ENCODE results near the gene CACNA1G. TPM values are rescaled to one million over a fixed set of nuclear protein-coding genes. Genes with fewer than 3 reads are reported as not detected.

The CACNA1G gene
- total and polyA plus RNA-seq, 2 donors (not counting 3 experiments of a cell fraction or from before 2014, with no cell fraction given): not detected

DNA sequence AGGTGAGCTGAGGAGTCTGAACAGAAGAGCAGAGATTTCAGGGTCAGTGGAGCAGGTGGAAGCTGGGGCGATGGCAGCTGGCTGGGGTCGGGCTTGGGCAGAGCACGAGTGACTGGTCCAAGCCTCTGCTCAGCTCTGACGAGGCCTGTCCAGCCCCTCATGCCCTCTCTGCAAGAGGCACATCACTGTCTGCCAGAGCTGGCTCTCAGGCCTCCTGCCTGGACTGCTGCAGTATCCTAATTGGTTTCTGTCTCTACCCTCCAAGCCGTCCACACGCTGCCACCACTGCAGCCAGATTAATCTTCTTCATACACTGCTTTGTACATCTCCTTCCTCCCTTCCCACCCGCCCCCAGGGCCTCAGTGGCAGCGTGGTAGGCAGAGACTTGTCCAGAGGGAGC, 25.4 kb downstream of the CACNA1G start:
- dilution Hi-C loops (cut with MboI; ENCODE audit: extremely low pct_ligation_motif_present, low sequenced_read_pairs): no loop called here
- H2AFZ ChIP-seq (ENCODE audit: low read depth, low read length): no peak overlapping the region

More for the DNA sequence above, 25.4 kb downstream of the CACNA1G start:
- Histone ChIP-seq H3K27ac (ENCODE audit: insufficient read depth, low read depth, low read length) (no peak overlapping the region), H3K4me1 (ENCODE audit: control insufficient read depth, extremely low read depth, insufficient read depth, low read length) (no peaks in the 10 kb centered on the region), H3K9ac (replicated peaks; ENCODE audit: extremely low read depth, insufficient read depth, low read length) (no peak overlapping the region), H3K9me3 (replicated peaks; ENCODE audit: control insufficient read depth, insufficient read depth, low read length) (no peaks in the 10 kb centered on the region), H3K27me3 (ENCODE audit: control insufficient read depth in 2 of 2, insufficient read depth in 2 of 2, low read length in 2 of 2) (peaks cover 0 to 6% of the 10 kb centered on the region in 2 experiments), H3K9me1 (replicated peaks; ENCODE audit: control insufficient read depth, extremely low read depth, insufficient read depth, low read length) (no peaks in the 10 kb centered on the region), H3K79me2 (ENCODE audit: control insufficient read depth, insufficient read depth, low read length) (no peaks in the 10 kb centered on the region), H4K20me1 (replicated peaks; ENCODE audit: control insufficient read depth, extremely low read depth, insufficient read depth, low read length) (no peaks in the 10 kb centered on the region), H3K4me3 (replicated peaks in 1 of 3; ENCODE audit: insufficient read depth in 1 of 3, low read depth in 1 of 3, low read length in 3 of 3) (no peak overlapping the region), H3K36me3 (ENCODE audit: control insufficient read depth in 2 of 2, extremely low read depth in 1 of 2, insufficient read depth in 2 of 2, low read length in 2 of 2) (no peaks in the 10 kb centered on the region), H3K4me2 (ENCODE audit: insufficient read depth, low read length) (no peak overlapping the region)
- FAIRE-seq (no peak), DNase-seq (ENCODE audit: low read depth, low spot score) (no peak)
- ChIA-PET CTCF (interaction anchor here (1.2 to 1.3 kb wide), 2 partner anchors 9 to 70 kb away, joined by 3 to 4 read pairs; no protein-coding TSS in a partner anchor), POLR2A (no interaction called here)
- TF ChIP-seq EZH2 (IDR thresholded peaks at IDR 0.05; ENCODE audit: borderline replicate concordance, low read depth, low read length, severe bottlenecking): no peak
- TF ChIP-seq, protein P1, sequence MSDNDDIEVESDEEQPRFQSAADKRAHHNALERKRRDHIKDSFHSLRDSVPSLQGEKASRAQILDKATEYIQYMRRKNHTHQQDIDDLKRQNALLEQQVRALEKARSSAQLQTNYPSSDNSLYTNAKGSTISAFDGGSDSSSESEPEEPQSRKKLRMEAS (IDR thresholded peaks at IDR 0.05; ENCODE audit: insufficient read depth, insufficient read length): no peak
- no peak for TF ChIP-seq POLR2A (IDR thresholded peaks at IDR 0.05; ENCODE audit: low read depth, low read length)
- no peak for TF ChIP-seq JUN (IDR thresholded peaks at IDR 0.05; ENCODE audit: borderline replicate concordance, insufficient read depth, insufficient read length, low read depth)
- TF ChIP-seq, protein P2, sequence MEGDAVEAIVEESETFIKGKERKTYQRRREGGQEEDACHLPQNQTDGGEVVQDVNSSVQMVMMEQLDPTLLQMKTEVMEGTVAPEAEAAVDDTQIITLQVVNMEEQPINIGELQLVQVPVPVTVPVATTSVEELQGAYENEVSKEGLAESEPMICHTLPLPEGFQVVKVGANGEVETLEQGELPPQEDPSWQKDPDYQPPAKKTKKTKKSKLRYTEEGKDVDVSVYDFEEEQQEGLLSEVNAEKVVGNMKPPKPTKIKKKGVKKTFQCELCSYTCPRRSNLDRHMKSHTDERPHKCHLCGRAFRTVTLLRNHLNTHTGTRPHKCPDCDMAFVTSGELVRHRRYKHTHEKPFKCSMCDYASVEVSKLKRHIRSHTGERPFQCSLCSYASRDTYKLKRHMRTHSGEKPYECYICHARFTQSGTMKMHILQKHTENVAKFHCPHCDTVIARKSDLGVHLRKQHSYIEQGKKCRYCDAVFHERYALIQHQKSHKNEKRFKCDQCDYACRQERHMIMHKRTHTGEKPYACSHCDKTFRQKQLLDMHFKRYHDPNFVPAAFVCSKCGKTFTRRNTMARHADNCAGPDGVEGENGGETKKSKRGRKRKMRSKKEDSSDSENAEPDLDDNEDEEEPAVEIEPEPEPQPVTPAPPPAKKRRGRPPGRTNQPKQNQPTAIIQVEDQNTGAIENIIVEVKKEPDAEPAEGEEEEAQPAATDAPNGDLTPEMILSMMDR (IDR thresholded peaks at IDR 0.05; ENCODE audit: extremely low read depth in 1 of 2, insufficient read depth in 1 of 2, low read depth in 1 of 2, low read length in 2 of 2): no peak
- TF ChIP-seq GATA2 (IDR thresholded peaks at IDR 0.05; ENCODE audit: insufficient read depth, insufficient read length, low read depth, low read length): no peak
- no peak for TF ChIP-seq FOS (IDR thresholded peaks at IDR 0.05; ENCODE audit: borderline replicate concordance, insufficient read depth, low read length)
- TF ChIP-seq MYC (IDR thresholded peaks at IDR 0.05; ENCODE audit: low read depth, low read length): no peak
- TF ChIP-seq POLR2AphosphoS5 (IDR thresholded peaks at IDR 0.05; ENCODE audit: insufficient read depth, low read depth, low read length): no peak
- intact Hi-C loops (cut with micrococcal nuclease): no loop called here
- no TSS peak for BruUV-seq (replicated peaks)

All from endothelial cell of umbilical vein (primary cell).